HG03175 (cell line): ENCODE data around the gene TMEM139.
"Not testable (repeated sequence)": the region's sequence is repeated elsewhere in the genome, so short reads cannot be mapped to it uniquely, and the experiment has no call there.

Experiments used
- ATAC-seq: cut with Tn5 transposase; IDR thresholded peaks from one replicate; pipeline ENCODE4 v1.9.1; 2021; ENCODE audit warnings: mild to moderate bottlenecking, moderate library complexity; ENCODE audit not compliant: unreplicated experiment

Gene TMEM139

GRCh38 chr7:143287935-143288826 lies 3.4 kb downstream of the TMEM139 start, which contains the start of gene CASP2:
TSS of gene CASP2 (plus strand) at chr7:143288351. CDS start at chr7:143288456, 105 bp downstream.
- ATAC-seq = peak; percentile 91

- no peak for ATAC-seq
Measured at GRCh38 chr7:143288836-143289235, 4.1 kb downstream of the TMEM139 start.

GRCh38 chr7:143289421-143289820 lies 4.7 kb downstream of the TMEM139 start:
- no peak for ATAC-seq

GRCh38 chr7:143289888-143290287 lies 5.1 kb downstream of the TMEM139 start:
- ATAC-seq = not testable (repeated sequence)

GRCh38 chr7:143290293-143290692 lies 5.5 kb downstream of the TMEM139 start:
- no peak for ATAC-seq

DNA sequence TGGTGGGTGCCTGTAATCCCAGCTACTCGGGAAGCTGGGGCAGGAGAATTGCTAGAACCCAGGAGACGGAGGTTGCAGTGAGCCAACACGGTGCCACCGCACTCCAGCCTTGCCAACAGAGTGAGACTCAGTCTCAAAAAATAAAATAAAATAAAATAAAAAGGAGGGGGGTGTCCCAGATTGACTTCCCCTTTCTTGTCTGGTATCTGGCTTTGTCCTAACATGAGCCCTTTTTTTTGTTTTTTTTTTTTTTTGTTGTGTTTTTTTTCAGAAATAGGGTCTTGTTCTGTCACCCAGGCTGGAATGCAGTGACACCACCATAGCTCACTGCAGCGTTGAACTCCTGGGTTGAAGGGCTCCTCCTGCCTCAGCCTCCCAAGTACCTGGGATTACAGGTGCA lies 8.1 kb downstream of the TMEM139 start:
- ATAC-seq = no peak

DNA sequence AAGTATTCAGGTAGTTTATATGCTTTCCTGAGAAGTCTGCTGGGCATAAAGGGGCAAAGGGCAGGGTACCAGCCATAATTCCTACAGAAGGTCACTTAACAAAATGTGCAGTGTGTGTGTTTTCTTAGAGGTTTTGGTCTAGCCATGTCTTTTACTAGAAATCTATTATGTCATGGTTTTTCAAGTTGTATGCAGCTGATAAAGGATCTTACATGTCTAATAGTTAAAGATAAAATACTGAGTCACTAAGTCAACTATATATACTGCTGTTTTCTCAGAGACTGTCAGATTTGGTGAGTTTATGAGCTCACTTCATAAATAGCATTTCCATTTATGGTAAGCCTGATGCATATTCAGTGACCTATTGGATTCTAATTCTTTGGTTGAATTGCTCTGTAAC lies 11.1 kb downstream of the TMEM139 start:
- ATAC-seq = no peak

DNA sequence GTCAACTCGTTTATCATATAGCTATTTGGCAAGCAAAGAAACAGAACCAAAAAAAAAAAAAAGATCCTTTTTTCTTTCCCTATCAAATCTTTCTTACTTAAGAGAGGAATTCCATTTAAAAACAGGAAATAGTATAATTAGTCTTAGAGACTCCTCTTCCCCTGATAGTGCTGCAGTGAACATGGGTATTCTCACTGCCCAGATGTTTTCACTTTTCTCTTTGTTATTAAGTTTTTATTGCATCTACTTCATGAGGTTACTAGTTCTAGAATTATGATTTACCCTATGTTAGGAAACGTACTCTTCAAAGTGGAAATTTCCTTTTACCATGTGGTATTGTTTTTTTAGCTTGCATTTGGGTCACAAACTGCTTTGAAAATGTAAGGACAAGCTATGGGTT lies 11.9 kb downstream of the TMEM139 start:
- no peak for ATAC-seq

GRCh38 chr7:143299346-143299745 lies 14.6 kb downstream of the TMEM139 start:
- no peak for ATAC-seq

- peak; percentile 63 for ATAC-seq
Measured at GRCh38 chr7:143299840-143300239, 15.1 kb downstream of the TMEM139 start.

GRCh38 chr7:143300959-143301935 lies 16.5 kb downstream of the TMEM139 start:
- no peak for ATAC-seq

DNA sequence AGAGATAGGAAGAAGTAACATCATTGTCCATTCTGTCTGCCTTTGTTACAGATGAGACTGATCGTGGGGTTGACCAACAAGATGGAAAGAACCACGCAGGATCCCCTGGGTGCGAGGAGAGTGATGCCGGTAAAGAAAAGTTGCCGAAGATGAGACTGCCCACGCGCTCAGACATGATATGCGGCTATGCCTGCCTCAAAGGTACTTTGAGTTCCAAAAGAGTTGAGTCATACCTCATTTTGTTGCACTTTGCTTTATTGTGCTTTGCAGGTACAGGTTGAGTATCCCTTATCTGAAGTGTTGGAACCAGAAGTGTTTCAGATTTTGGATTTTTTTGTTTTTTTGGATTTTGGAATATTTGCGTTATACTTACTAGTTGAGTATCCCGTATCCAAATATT lies 19.0 kb downstream of the TMEM139 start:
- no peak for ATAC-seq

- ATAC-seq = no peak
Measured at GRCh38 chr7:143304938-143305337, 20.2 kb downstream of the TMEM139 start.

GRCh38 chr7:143305423-143306070 lies 20.8 kb downstream of the TMEM139 start:
- ATAC-seq = no peak

DNA sequence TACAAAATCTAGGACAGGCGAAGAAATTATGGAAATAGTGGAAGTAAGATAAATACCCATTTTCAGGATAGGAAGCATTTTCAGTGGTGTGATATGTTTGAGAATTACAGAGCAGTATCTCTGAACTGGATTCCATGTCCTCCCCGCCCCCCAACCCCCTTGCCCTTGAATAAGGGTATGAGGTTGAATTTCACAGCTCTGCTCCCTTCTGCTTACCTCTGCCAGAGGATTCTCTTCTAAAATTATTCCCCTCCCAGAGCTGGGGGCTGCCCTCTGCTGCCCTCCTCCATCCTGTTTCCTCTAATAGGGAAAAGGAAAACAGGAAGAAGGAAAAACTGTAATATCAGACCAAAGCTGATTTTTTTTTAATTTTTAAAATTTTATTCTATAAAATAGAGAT lies 23.9 kb downstream of the TMEM139 start:
- ATAC-seq = no peak

DNA sequence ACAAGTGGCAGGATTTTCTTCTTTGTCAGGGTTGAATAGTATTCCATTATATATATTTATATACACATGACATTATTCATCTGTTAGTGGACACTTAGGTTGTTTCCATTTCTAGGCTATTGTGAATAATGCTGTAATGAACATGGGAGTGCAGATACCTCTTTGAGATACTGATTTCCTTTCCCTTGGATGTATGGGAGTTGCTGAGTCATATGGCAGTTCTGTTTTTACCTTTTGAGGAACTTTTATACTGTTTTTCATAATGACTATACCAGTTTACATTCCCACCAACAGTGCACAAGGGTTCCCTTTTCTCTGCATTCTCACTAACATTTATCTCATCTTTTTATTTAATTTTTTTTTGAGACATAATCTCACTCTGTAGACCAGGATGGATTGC lies 29.4 kb downstream of the TMEM139 start:
- no peak for ATAC-seq

DNA sequence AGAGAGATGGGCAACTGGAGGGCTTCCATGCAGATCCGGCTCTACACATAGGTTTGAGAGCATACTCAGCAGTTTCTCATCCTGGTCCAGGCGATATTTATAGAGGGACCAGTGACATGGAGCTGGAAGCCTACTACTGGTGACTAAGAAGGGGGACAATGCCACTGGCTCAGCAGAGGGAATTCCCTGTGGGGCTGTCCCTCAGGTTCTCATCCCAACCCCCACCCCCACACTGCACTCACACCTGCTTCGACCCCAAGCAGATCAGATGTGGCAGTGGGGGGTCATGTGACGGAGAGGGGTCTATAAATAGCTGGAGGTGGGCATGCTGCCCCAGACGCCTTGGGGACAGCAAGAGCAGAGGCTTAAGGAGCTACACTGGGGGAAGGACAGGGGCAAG lies 31.0 kb downstream of the TMEM139 start, which contains the start of gene CLCN1:
CLCN1 (plus strand) TSS at position 336 of the 400 bp plus-strand sequence. CDS start 102 bp downstream, outside the sequence.
- ATAC-seq = no peak

DNA sequence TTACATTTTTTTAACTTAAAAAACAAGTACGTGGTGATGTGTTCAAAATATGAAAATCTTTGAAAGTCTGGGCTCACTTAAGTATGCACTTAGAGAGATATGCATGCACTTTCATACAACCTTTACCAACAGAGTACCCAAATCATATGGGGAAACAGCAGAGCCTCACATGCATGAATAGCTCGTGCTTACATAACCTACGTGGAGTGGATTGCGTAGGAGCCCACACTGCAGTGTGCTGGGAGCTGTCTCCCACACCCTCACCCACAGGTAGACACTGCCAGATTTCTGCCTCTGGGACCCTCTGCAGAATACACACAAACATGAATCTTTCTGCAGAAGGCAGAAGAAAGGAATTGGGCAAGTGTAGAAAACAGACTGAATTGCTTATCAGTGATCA lies 31.7 kb downstream of the TMEM139 start:
- no peak for ATAC-seq

GRCh38 chr7:143318661-143319060 lies 33.9 kb downstream of the TMEM139 start:
- no peak for ATAC-seq

DNA sequence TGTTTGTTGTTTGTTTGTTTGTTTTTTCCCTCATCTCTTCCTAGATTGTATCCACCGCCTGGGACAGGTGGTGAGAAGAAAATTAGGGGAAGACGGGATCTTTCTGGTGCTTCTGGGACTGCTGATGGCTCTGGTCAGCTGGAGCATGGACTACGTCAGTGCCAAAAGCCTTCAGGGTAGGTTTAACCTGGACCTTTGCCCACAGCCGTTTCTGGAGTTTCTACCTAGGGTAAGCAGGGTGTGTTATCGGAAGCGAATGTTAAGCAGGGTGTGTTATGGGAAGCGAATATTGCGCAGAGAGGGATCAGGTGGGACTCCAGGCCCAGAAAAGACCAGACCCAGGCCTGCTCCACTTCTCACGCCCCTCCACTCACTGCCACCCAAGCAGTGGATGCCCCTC lies 35.9 kb downstream of the TMEM139 start:
- ATAC-seq = no peak

DNA sequence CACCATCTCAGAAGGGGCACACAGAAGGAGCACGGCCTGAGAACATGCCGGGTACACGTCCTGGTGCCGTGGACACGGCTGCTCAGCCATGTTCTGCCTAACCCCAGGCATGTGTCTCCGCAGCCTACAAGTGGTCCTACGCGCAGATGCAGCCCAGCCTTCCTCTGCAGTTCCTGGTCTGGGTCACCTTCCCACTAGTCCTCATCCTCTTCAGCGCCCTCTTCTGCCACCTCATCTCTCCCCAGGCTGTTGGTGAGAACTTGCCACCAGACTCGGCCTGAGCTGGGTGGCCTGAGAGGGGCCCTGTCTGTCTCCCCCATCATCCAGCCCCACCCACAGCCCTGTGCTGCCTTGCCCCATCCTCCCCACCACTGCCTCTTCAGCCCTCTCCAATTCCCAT lies 36.5 kb downstream of the TMEM139 start:
- no peak for ATAC-seq
